ENCODE results near the gene SEM1.

Gene SEM1

GRCh38 chr7:96679886-96680285, 29.8 kb downstream of the SEM1 start:
- Histone ChIP-seq H3K4me3 (ENCODE audit: low read depth, low read length) (no peak overlapping the region), H3K9me3 (ENCODE audit: control insufficient read depth, insufficient read depth, low read depth, low read length) (0 out of 2 replicates have a peak, but pooled peaks cover 2% of the 10 kb centered on the region), H3K27me3 (ENCODE audit: control insufficient read depth, insufficient read depth, low read length) (no peaks in the 10 kb centered on the region), H3K27ac (ENCODE audit: low read depth, low read length) (no peak overlapping the region), H3K36me3 (ENCODE audit: control insufficient read depth, insufficient read depth, low read length) (0 out of 2 replicates have a peak, but pooled peaks cover 2% of the 10 kb centered on the region), H3K9ac (ENCODE audit: low read length) (no peak overlapping the region), H3K4me1 (ENCODE audit: control insufficient read depth, insufficient read depth, low read length) (no peaks in the 10 kb centered on the region)

- Histone ChIP-seq H3K4me1 (ENCODE audit: control insufficient read depth, insufficient read depth, low read length) (no peaks in the 10 kb centered on the region), H3K36me3 (ENCODE audit: control insufficient read depth, insufficient read depth, low read length) (no peaks in the 10 kb centered on the region), H3K27ac (ENCODE audit: low read depth, low read length) (no peak overlapping the region), H3K9ac (ENCODE audit: low read length) (no peak overlapping the region), H3K9me3 (ENCODE audit: control insufficient read depth, insufficient read depth, low read depth, low read length) (no peaks in the 10 kb centered on the region), H3K4me3 (ENCODE audit: low read depth, low read length) (no peak overlapping the region), H3K27me3 (ENCODE audit: control insufficient read depth, insufficient read depth, low read length) (no peaks in the 10 kb centered on the region)
Observed at GRCh38 chr7:96676919-96677318, 32.7 kb downstream of the SEM1 start.

GRCh38 chr7:96675548-96675947, 34.1 kb downstream of the SEM1 start:
- Histone ChIP-seq H3K4me1 (ENCODE audit: control insufficient read depth, insufficient read depth, low read length) (no peaks in the 10 kb centered on the region), H3K27ac (ENCODE audit: low read depth, low read length) (no peak overlapping the region), H3K4me3 (ENCODE audit: low read depth, low read length) (no peak overlapping the region), H3K27me3 (ENCODE audit: control insufficient read depth, insufficient read depth, low read length) (no peaks in the 10 kb centered on the region), H3K36me3 (ENCODE audit: control insufficient read depth, insufficient read depth, low read length) (no peaks in the 10 kb centered on the region), H3K9ac (ENCODE audit: low read length) (no peak overlapping the region), H3K9me3 (ENCODE audit: control insufficient read depth, insufficient read depth, low read depth, low read length) (no peaks in the 10 kb centered on the region)

GRCh38 chr7:96674565-96674964, 35.1 kb downstream of the SEM1 start:
- no peak overlapping the region for H3K4me3 ChIP-seq (ENCODE audit: low read depth, low read length)
- no peak overlapping the region for H3K9ac ChIP-seq (ENCODE audit: low read length)
- no peak overlapping the region for H3K27ac ChIP-seq (ENCODE audit: low read depth, low read length)
- H3K36me3 ChIP-seq (ENCODE audit: control insufficient read depth, insufficient read depth, low read length) = no peaks in the 10 kb centered on the region
- no peaks in the 10 kb centered on the region for H3K4me1 ChIP-seq (ENCODE audit: control insufficient read depth, insufficient read depth, low read length)
- H3K9me3 ChIP-seq (ENCODE audit: control insufficient read depth, insufficient read depth, low read depth, low read length) = no peaks in the 10 kb centered on the region
- H3K27me3 ChIP-seq (ENCODE audit: control insufficient read depth, insufficient read depth, low read length) = no peaks in the 10 kb centered on the region

- Histone ChIP-seq H3K9me3 (ENCODE audit: control insufficient read depth, insufficient read depth, low read depth, low read length) (no peaks in the 10 kb centered on the region), H3K4me3 (ENCODE audit: low read depth, low read length) (no peak overlapping the region), H3K4me1 (ENCODE audit: control insufficient read depth, insufficient read depth, low read length) (no peaks in the 10 kb centered on the region), H3K36me3 (ENCODE audit: control insufficient read depth, insufficient read depth, low read length) (no peaks in the 10 kb centered on the region), H3K9ac (ENCODE audit: low read length) (no peak overlapping the region), H3K27ac (ENCODE audit: low read depth, low read length) (no peak overlapping the region), H3K27me3 (ENCODE audit: control insufficient read depth, insufficient read depth, low read length) (no peaks in the 10 kb centered on the region)
Observed at GRCh38 chr7:96671854-96672253, 37.8 kb downstream of the SEM1 start.

- Histone ChIP-seq H3K4me1 (ENCODE audit: control insufficient read depth, insufficient read depth, low read length) (no peaks in the 10 kb centered on the region), H3K27me3 (ENCODE audit: control insufficient read depth, insufficient read depth, low read length) (no peaks in the 10 kb centered on the region), H3K9me3 (ENCODE audit: control insufficient read depth, insufficient read depth, low read depth, low read length) (no peaks in the 10 kb centered on the region), H3K4me3 (ENCODE audit: low read depth, low read length) (no peak overlapping the region), H3K27ac (ENCODE audit: low read depth, low read length) (no peak overlapping the region), H3K9ac (ENCODE audit: low read length) (no peak overlapping the region), H3K36me3 (ENCODE audit: control insufficient read depth, insufficient read depth, low read length) (no peaks in the 10 kb centered on the region)
Observed at GRCh38 chr7:96670338-96671289, 39.0 kb downstream of the SEM1 start.

GRCh38 chr7:96669812-96670211, 39.8 kb downstream of the SEM1 start:
- Histone ChIP-seq H3K9me3 (ENCODE audit: control insufficient read depth, insufficient read depth, low read depth, low read length) (no peaks in the 10 kb centered on the region), H3K4me1 (ENCODE audit: control insufficient read depth, insufficient read depth, low read length) (no peaks in the 10 kb centered on the region), H3K9ac (ENCODE audit: low read length) (no peak overlapping the region), H3K27me3 (ENCODE audit: control insufficient read depth, insufficient read depth, low read length) (no peaks in the 10 kb centered on the region), H3K27ac (ENCODE audit: low read depth, low read length) (no peak overlapping the region), H3K36me3 (ENCODE audit: control insufficient read depth, insufficient read depth, low read length) (no peaks in the 10 kb centered on the region), H3K4me3 (ENCODE audit: low read depth, low read length) (no peak overlapping the region)

GRCh38 chr7:96667026-96667425, 42.6 kb downstream of the SEM1 start:
- no peak overlapping the region for H3K4me3 ChIP-seq (ENCODE audit: low read depth, low read length)
- H3K27me3 ChIP-seq (ENCODE audit: control insufficient read depth, insufficient read depth, low read length) = no peaks in the 10 kb centered on the region
- no peaks in the 10 kb centered on the region for H3K36me3 ChIP-seq (ENCODE audit: control insufficient read depth, insufficient read depth, low read length)
- no peaks in the 10 kb centered on the region for H3K4me1 ChIP-seq (ENCODE audit: control insufficient read depth, insufficient read depth, low read length)
- H3K9me3 ChIP-seq (ENCODE audit: control insufficient read depth, insufficient read depth, low read depth, low read length) = no peaks in the 10 kb centered on the region
- no peak overlapping the region for H3K27ac ChIP-seq (ENCODE audit: low read depth, low read length)
- H3K9ac ChIP-seq (ENCODE audit: low read length) = no peak overlapping the region

- Histone ChIP-seq H3K27ac (ENCODE audit: low read depth, low read length) (no peak overlapping the region), H3K27me3 (ENCODE audit: control insufficient read depth, insufficient read depth, low read length) (no peaks in the 10 kb centered on the region), H3K4me1 (ENCODE audit: control insufficient read depth, insufficient read depth, low read length) (no peaks in the 10 kb centered on the region), H3K9ac (ENCODE audit: low read length) (no peak overlapping the region), H3K36me3 (ENCODE audit: control insufficient read depth, insufficient read depth, low read length) (no peaks in the 10 kb centered on the region), H3K4me3 (ENCODE audit: low read depth, low read length) (no peak overlapping the region), H3K9me3 (ENCODE audit: control insufficient read depth, insufficient read depth, low read depth, low read length) (no peaks in the 10 kb centered on the region)
Observed at GRCh38 chr7:96665689-96666088, 44.0 kb downstream of the SEM1 start.

GRCh38 chr7:96664793-96665192, 44.9 kb downstream of the SEM1 start:
- Histone ChIP-seq H3K4me3 (ENCODE audit: low read depth, low read length) (no peak overlapping the region), H3K9me3 (ENCODE audit: control insufficient read depth, insufficient read depth, low read depth, low read length) (no peaks in the 10 kb centered on the region), H3K27ac (ENCODE audit: low read depth, low read length) (no peak overlapping the region), H3K4me1 (ENCODE audit: control insufficient read depth, insufficient read depth, low read length) (no peaks in the 10 kb centered on the region), H3K36me3 (ENCODE audit: control insufficient read depth, insufficient read depth, low read length) (no peaks in the 10 kb centered on the region), H3K27me3 (ENCODE audit: control insufficient read depth, insufficient read depth, low read length) (no peaks in the 10 kb centered on the region), H3K9ac (ENCODE audit: low read length) (no peak overlapping the region)

- H3K27me3 ChIP-seq (ENCODE audit: control insufficient read depth, insufficient read depth, low read length) = no peaks in the 10 kb centered on the region
- H3K9ac ChIP-seq (ENCODE audit: low read length) = no peak overlapping the region
- no peak overlapping the region for H3K27ac ChIP-seq (ENCODE audit: low read depth, low read length)
- H3K36me3 ChIP-seq (ENCODE audit: control insufficient read depth, insufficient read depth, low read length) = no peaks in the 10 kb centered on the region
- no peaks in the 10 kb centered on the region for H3K9me3 ChIP-seq (ENCODE audit: control insufficient read depth, insufficient read depth, low read depth, low read length)
- H3K4me1 ChIP-seq (ENCODE audit: control insufficient read depth, insufficient read depth, low read length) = no peaks in the 10 kb centered on the region
- no peak overlapping the region for H3K4me3 ChIP-seq (ENCODE audit: low read depth, low read length)
Observed at GRCh38 chr7:96663871-96664445, 45.7 kb downstream of the SEM1 start.

Measured in HUES6 (cell line).